A673 (cell line): Measurements from ENCODE around the gene GINS1. TPM values are rescaled to one million over a fixed set of nuclear protein-coding genes. Genes with fewer than 3 reads are reported as not detected.

Source experiments
- BruUV-seq: library from RNA; stranded (reverse); fragments of 400-500 nt; replicated peaks from 2 replicates; lab custom pipeline; 2021; lab: Mats Ljungman, UMichigan
- CTCF ChIA-PET: fragments of 300-600 bp; sonication (Branson Sonifier 250); formaldehyde crosslinking; loops from one replicate; lab custom pipeline; 2022; ENCODE audit warnings: antibody characterized with exemption; lab: Charles Lee
- POLR2A ChIA-PET: fragments of 300-600 bp; sonication (Branson Sonifier 250); formaldehyde crosslinking; loops from one replicate; lab custom pipeline; 2022; ENCODE audit warnings: antibody characterized with exemption; ENCODE audit not compliant: low non-redundant PET; lab: Charles Lee
- DNase-seq: peaks from one replicate; pipeline ENCODE4 v3.0.0-alpha.2; 2015; ENCODE audit warnings: low spot score
- H3K27ac ChIP-seq: fragments of 200-600 bp; sonication (generic); 2 replicates; pipeline ENCODE4 v1.5.1; 2016; ENCODE audit warnings: mixed run types, low read depth, mild to moderate bottlenecking, mixed read lengths, antibody characterized with exemption, low read length; ENCODE audit not compliant: poor library complexity, severe bottlenecking
- H3K27me3 ChIP-seq: fragments of 200-600 bp; sonication (generic); replicated peaks from 2 replicates; pipeline ENCODE4 v1.6.1; 2017; ENCODE audit warnings: mixed run types, low read depth, mild to moderate bottlenecking, mixed read lengths, antibody characterized with exemption, low read length; ENCODE audit not compliant: insufficient read depth, poor library complexity
- H3K36me3 ChIP-seq: fragments of 200-600 bp; sonication (generic); 2 replicates; pipeline ENCODE4 v1.6.1; 2016; ENCODE audit warnings: mixed run types, mild to moderate bottlenecking, mixed read lengths, antibody characterized with exemption, low read length; ENCODE audit not compliant: insufficient read depth, poor library complexity, severe bottlenecking
- H3K4me1 ChIP-seq: fragments of 200-600 bp; sonication (generic); 2 replicates; pipeline ENCODE4 v1.6.1; 2017; ENCODE audit warnings: mixed run types, mild to moderate bottlenecking, mixed read lengths, antibody characterized with exemption, low read length; ENCODE audit not compliant: insufficient read depth, poor library complexity, severe bottlenecking
- H3K4me3 ChIP-seq: fragments of 200-600 bp; sonication (generic); 2 replicates; pipeline ENCODE4 v1.5.1; 2016; ENCODE audit warnings: low read depth, mixed run types, mild to moderate bottlenecking, mixed read lengths, low read length; ENCODE audit not compliant: poor library complexity, severe bottlenecking
- H3K9me3 ChIP-seq: fragments of 200-600 bp; sonication (generic); 2 replicates; pipeline ENCODE4 v1.6.1; 2016; ENCODE audit warnings: mixed run types, low read depth, mild to moderate bottlenecking, mixed read lengths, antibody characterized with exemption, low read length; ENCODE audit not compliant: poor library complexity, severe bottlenecking
- CTCF ChIP-seq: fragments of 300-800, 200-600 bp; sonication (generic); conservative IDR thresholded peaks from 2 replicates; pipeline ENCODE4 v1.5.1; 2017; ENCODE audit warnings: low read depth, mild to moderate bottlenecking, antibody characterized with exemption, low read length, moderate library complexity, mixed read lengths
- EZH2 ChIP-seq: fragments of 200-600 bp; sonication (generic); IDR thresholded peaks from 2 replicates; pipeline ENCODE4 v1.6.1; 2017; ENCODE audit warnings: borderline replicate concordance, low read depth, mild to moderate bottlenecking, mixed read lengths, antibody characterized with exemption, low read length; ENCODE audit not compliant: poor library complexity, severe bottlenecking
- intact Hi-C: fragments of 100-400 bp; cut with micrococcal nuclease; formaldehyde crosslinking; loops from one replicate; pipeline ENCODE4 v1.10.0; 2022; ENCODE audit not compliant: unreplicated experiment
- total RNA-seq: library from RNA; stranded (reverse); gene quantifications from 2 replicates; pipeline ENCODE4 v1.2.3, GENCODE V29; 2021

Gene GINS1
- total RNA-seq, 1 experiment from 2014 or later, result 62.6 TPM

GRCh38 chr20:25453035-25453810 is 45.8 kb downstream of the GINS1 start:
- Histone ChIP-seq H3K27me3 (no peaks in the 10 kb centered on the region), H3K27ac (no peak overlapping the region), H3K4me1 (no peaks in the 10 kb centered on the region), H3K4me3 (no peak overlapping the region), H3K9me3 (no peaks in the 10 kb centered on the region), H3K36me3 (peaks cover 48% of the 10 kb centered on the region)
- peak; percentile 37 for DNase-seq
- TF ChIP-seq EZH2 (no peak), CTCF (no peak)
- intact Hi-C loops, result no loop called here
- BruUV-seq, result TSS peak; percentile 76
- ChIA-PET POLR2A (interaction anchor here (0.6 kb wide), 1 partner anchor 92 kb away, joined by 4 read pairs; no protein-coding TSS in a partner anchor), CTCF (no interaction called here)

GRCh38 chr20:25454153-25454900 is 46.9 kb downstream of the GINS1 start:
- H3K9me3 ChIP-seq, result no peaks in the 10 kb centered on the region
- H3K27ac ChIP-seq, result no peak overlapping the region
- no peak for TF ChIP-seq EZH2
- TF ChIP-seq CTCF, result no peak
- H3K4me3 ChIP-seq, result no peak overlapping the region
- ChIA-PET POLR2A (interaction anchor here (0.6 kb wide), 1 partner anchor 91 kb away, joined by 4 read pairs; no protein-coding TSS in a partner anchor), CTCF (no interaction called here)
- no peaks in the 10 kb centered on the region for H3K27me3 ChIP-seq
- no peaks in the 10 kb centered on the region for H3K4me1 ChIP-seq
- no peak for DNase-seq
- BruUV-seq, result no TSS peak
- peaks cover 36% of the 10 kb centered on the region for H3K36me3 ChIP-seq
- intact Hi-C loops, result no loop called here

GRCh38 chr20:25457886-25458680 is 50.6 kb downstream of the GINS1 start:
- BruUV-seq, result no TSS peak
- no peak overlapping the region for H3K4me3 ChIP-seq
- POLR2A ChIA-PET, result no interaction called here
- H3K4me1 ChIP-seq, result no peaks in the 10 kb centered on the region
- TF ChIP-seq CTCF (no peak), EZH2 (no peak)
- no peak overlapping the region for H3K27ac ChIP-seq
- DNase-seq, result no peak
- peaks cover 38% of the 10 kb centered on the region for H3K36me3 ChIP-seq
- intact Hi-C loops, result no loop called here
- CTCF ChIA-PET, result no interaction called here
- no peaks in the 10 kb centered on the region for H3K9me3 ChIP-seq
- no peaks in the 10 kb centered on the region for H3K27me3 ChIP-seq
